OCI-LY7 (cell line): Measurements from ENCODE around the gene PILRB. TPM values are rescaled to one million over a fixed set of nuclear protein-coding genes. Genes with fewer than 3 reads are reported as not detected.

ENCODE experiments used
- BruUV-seq: library from RNA; stranded (reverse); fragments of 400-500 nt; replicated peaks from 2 replicates; lab custom pipeline; 2021; lab: Mats Ljungman, UMichigan
- CTCF ChIA-PET: fragments of 300-600 bp; sonication (Branson Sonifier 250); formaldehyde crosslinking; loops from one replicate; lab custom pipeline; 2022; ENCODE audit warnings: antibody characterized with exemption; ENCODE audit not compliant: unreplicated experiment; lab: Charles Lee
- POLR2A ChIA-PET: fragments of 300-600 bp; sonication (Branson Sonifier 250); formaldehyde crosslinking; loops from one replicate; lab custom pipeline; 2022; ENCODE audit warnings: antibody characterized with exemption; lab: Charles Lee
- DNase-seq: peaks from one replicate; pipeline ENCODE4 v3.0.0-alpha.2; 2015; ENCODE audit warnings: low spot score
- H2AFZ ChIP-seq: fragments of 200-600 bp; sonication (generic), shearing (Covaris generic); 2 replicates; pipeline ENCODE4 v1.6.1; 2014; ENCODE audit warnings: mild to moderate bottlenecking, antibody characterized with exemption, low read length, moderate library complexity
- H3K27ac ChIP-seq: fragments of 200-600 bp; sonication (generic); 2 replicates; pipeline ENCODE4 v1.5.1; 2014; ENCODE audit warnings: mixed run types, low read depth, mild to moderate bottlenecking, moderate library complexity, low read length, inconsistent platforms; ENCODE audit not compliant: poor library complexity, severe bottlenecking
- H3K36me3 ChIP-seq: fragments of 200-600 bp; sonication (generic); 2 replicates; pipeline ENCODE4 v1.6.1; 2014; ENCODE audit warnings: mild to moderate bottlenecking, antibody characterized with exemption, low read length, moderate library complexity, mixed read lengths; ENCODE audit not compliant: insufficient read depth
- H3K4me1 ChIP-seq: fragments of 200-600 bp; sonication (generic); 2 replicates; pipeline ENCODE4 v1.5.1; 2014; ENCODE audit warnings: mild to moderate bottlenecking, low read length; ENCODE audit not compliant: insufficient read depth, poor library complexity, severe bottlenecking
- H3K4me2 ChIP-seq: fragments of 200-600 bp; sonication (generic); 2 replicates; pipeline ENCODE4 v1.6.1; 2014; ENCODE audit warnings: mild to moderate bottlenecking, low read length
- H3K4me3 ChIP-seq: fragments of 200-600 bp; sonication (generic); 2 replicates; pipeline ENCODE4 v1.5.1; 2014; ENCODE audit warnings: mild to moderate bottlenecking, low read depth, low read length; ENCODE audit not compliant: poor library complexity, severe bottlenecking
- H3K79me2 ChIP-seq: fragments of 200-600 bp; sonication (generic); 2 replicates; pipeline ENCODE4 v1.6.1; 2016; ENCODE audit warnings: low read depth, mild to moderate bottlenecking, low read length, moderate library complexity, mixed read lengths; ENCODE audit not compliant: insufficient read depth
- H3K9me2 ChIP-seq: fragments of 200-600 bp; sonication (generic); 2 replicates; pipeline ENCODE4 v1.6.1; 2016; ENCODE audit warnings: mild to moderate bottlenecking, low read length, mixed read lengths; ENCODE audit not compliant: insufficient read depth
- H3K9me3 ChIP-seq: fragments of 200-600 bp; sonication (generic); 2 replicates; pipeline ENCODE4 v1.6.1; 2014; ENCODE audit warnings: mild to moderate bottlenecking, mixed run types, low read length, mixed read lengths
- H4K20me1 ChIP-seq: fragments of 200-600 bp; sonication (generic); 2 replicates; pipeline ENCODE4 v1.6.1; 2014; ENCODE audit warnings: mild to moderate bottlenecking, antibody characterized with exemption, low read length, moderate library complexity, mixed read lengths; ENCODE audit not compliant: insufficient read depth
- EZH2phosphoT487 ChIP-seq: fragments of 200-600 bp; sonication (generic); IDR thresholded peaks from 2 replicates; pipeline ENCODE4 v1.6.1; 2018; ENCODE audit warnings: low read depth, borderline replicate concordance, mild to moderate bottlenecking, mixed run types, antibody characterized with exemption, low read length, moderate library complexity, mixed read lengths
- intact Hi-C: fragments of 100-400 bp; cut with micrococcal nuclease; formaldehyde crosslinking; loops from one replicate; pipeline ENCODE4 v1.10.0; 2022; ENCODE audit not compliant: unreplicated experiment
- total RNA-seq, 2 experiments: library from RNA; depleted of rRNA in 1 of 2; stranded (reverse); fragments of >200 nt in 1 of 2; shearing (Covaris generic) in 1 of 2; gene quantifications; 2 replicates each; pipeline ENCODE4 v1.2.3, GENCODE V29; 2014 to 2022
- TF ChIP-seq, protein P1 (sequence below): fragments of 200-600 bp; sonication (generic); conservative IDR thresholded peaks from 2 replicates; pipeline ENCODE4 v1.5.1; 2014; ENCODE audit warnings: mild to moderate bottlenecking, antibody characterized with exemption, low read length, moderate library complexity, mixed read lengths

The PILRB gene
- total RNA-seq, 2 experiments from 2014 or later, result 95.0 to 102 TPM

DNA sequence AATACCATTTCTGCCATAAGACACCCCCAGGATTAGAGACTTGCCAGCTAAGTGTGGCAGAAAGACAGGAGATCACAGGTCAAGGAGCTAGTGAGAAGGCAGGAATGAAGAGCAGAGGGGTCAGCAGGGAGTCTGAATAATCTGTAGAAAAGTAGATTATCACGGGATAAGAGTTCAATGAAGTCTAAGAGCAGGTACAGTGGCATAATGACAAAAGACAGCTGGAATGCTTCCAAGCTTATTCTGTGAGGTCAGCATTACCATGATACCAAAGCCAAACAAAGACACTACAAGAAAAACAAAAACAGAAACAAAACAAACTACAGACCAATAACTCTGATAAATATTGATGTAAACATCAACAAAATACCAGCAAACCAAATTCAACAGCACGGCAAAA, 36.2 kb downstream of the PILRB start:
- BruUV-seq, result no TSS peak
- no peak overlapping the region for H3K27ac ChIP-seq
- TF ChIP-seq, protein P1, sequence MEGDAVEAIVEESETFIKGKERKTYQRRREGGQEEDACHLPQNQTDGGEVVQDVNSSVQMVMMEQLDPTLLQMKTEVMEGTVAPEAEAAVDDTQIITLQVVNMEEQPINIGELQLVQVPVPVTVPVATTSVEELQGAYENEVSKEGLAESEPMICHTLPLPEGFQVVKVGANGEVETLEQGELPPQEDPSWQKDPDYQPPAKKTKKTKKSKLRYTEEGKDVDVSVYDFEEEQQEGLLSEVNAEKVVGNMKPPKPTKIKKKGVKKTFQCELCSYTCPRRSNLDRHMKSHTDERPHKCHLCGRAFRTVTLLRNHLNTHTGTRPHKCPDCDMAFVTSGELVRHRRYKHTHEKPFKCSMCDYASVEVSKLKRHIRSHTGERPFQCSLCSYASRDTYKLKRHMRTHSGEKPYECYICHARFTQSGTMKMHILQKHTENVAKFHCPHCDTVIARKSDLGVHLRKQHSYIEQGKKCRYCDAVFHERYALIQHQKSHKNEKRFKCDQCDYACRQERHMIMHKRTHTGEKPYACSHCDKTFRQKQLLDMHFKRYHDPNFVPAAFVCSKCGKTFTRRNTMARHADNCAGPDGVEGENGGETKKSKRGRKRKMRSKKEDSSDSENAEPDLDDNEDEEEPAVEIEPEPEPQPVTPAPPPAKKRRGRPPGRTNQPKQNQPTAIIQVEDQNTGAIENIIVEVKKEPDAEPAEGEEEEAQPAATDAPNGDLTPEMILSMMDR, result 0 out of 2 replicates have a peak, but pooled peaks have one; percentile 15
- no peak for TF ChIP-seq EZH2phosphoT487
- CTCF ChIA-PET, result no interaction called here
- no peak overlapping the region for H3K4me2 ChIP-seq
- H3K4me3 ChIP-seq, result no peak overlapping the region
- H3K36me3 ChIP-seq, result no peaks in the 10 kb centered on the region
- H2AFZ ChIP-seq, result no peak overlapping the region
- no peak for DNase-seq
- peaks cover 40% of the 10 kb centered on the region for H3K4me1 ChIP-seq
- H3K9me2 ChIP-seq, result no peaks in the 10 kb centered on the region
- POLR2A ChIA-PET, result interaction anchor here (0.7 to 1.6 kb wide), 4 partner anchors 12 to 40 kb away, joined by 3 to 5 read pairs (median 4); no protein-coding TSS in a partner anchor
- no peaks in the 10 kb centered on the region for H3K9me3 ChIP-seq
- H4K20me1 ChIP-seq, result no peaks in the 10 kb centered on the region
- intact Hi-C loops, result no loop called here
- H3K79me2 ChIP-seq, result no peaks in the 10 kb centered on the region

DNA sequence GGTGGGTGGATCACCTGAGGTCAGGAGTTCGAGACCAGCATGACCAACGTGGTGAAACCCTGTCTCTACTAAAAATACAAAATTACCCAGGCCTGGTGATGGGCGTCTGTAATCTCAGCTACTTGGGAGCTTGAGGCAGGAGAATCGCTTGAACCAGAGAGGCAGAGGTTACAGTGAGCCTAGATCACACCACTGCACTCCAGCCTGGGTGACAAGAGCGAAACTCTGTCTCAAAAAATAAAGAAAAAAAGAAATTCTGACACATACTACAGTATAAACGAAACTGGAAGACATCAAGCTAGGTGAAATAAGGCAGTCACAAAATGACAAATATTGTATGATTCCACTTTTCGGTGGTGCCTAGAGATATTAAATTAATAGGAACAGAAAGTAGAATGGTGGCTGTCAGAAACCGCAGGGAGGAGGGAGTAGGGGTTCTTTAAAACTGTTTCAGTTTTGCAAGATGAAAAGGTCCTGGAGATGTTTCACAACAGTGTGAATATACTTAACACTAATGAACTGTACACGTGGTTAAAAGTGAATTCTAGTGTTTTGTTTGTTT, 38.6 kb downstream of the PILRB start:
- ChIA-PET POLR2A (interaction anchor here (0.6 to 1.3 kb wide), 3 partner anchors 32 to 233 kb away, joined by 3 to 4 read pairs (median 3); partner anchors contain the start of gene ZCWPW1), CTCF (no interaction called here)
- Histone ChIP-seq H3K79me2 (no peaks in the 10 kb centered on the region), H3K4me3 (peak overlapping the region; percentile 19), H3K4me2 (peak overlapping the region; percentile 64), H3K27ac (peak overlapping the region; percentile 63), H2AFZ (peak overlapping the region; percentile 69), H3K9me2 (no peaks in the 10 kb centered on the region), H3K4me1 (peaks cover 42% of the 10 kb centered on the region), H4K20me1 (no peaks in the 10 kb centered on the region), H3K36me3 (no peaks in the 10 kb centered on the region), H3K9me3 (no peaks in the 10 kb centered on the region)
- peak; percentile 78 for DNase-seq
- TF ChIP-seq, protein P1, result no peak
- no TSS peak for BruUV-seq
- intact Hi-C loops, result no loop called here
